Measurements from ENCODE around the gene TCF3. TPM values are rescaled to one million over a fixed set of nuclear protein-coding genes. Genes with fewer than 3 reads are reported as not detected.

The TCF3 gene
- total RNA-seq, 1 donor from 2014 or later = 43.2 TPM

GRCh38 chr19:1574354-1575136 is 77.9 kb downstream of the TCF3 start:
- no peak for ATAC-seq
- no peak for DNase-seq
- TF ChIP-seq, protein P1, sequence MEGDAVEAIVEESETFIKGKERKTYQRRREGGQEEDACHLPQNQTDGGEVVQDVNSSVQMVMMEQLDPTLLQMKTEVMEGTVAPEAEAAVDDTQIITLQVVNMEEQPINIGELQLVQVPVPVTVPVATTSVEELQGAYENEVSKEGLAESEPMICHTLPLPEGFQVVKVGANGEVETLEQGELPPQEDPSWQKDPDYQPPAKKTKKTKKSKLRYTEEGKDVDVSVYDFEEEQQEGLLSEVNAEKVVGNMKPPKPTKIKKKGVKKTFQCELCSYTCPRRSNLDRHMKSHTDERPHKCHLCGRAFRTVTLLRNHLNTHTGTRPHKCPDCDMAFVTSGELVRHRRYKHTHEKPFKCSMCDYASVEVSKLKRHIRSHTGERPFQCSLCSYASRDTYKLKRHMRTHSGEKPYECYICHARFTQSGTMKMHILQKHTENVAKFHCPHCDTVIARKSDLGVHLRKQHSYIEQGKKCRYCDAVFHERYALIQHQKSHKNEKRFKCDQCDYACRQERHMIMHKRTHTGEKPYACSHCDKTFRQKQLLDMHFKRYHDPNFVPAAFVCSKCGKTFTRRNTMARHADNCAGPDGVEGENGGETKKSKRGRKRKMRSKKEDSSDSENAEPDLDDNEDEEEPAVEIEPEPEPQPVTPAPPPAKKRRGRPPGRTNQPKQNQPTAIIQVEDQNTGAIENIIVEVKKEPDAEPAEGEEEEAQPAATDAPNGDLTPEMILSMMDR (IDR thresholded peaks at IDR 0.05) = no peak
- no peak overlapping the region for H3K4me3 ChIP-seq
- no peaks in the 10 kb centered on the region for H3K4me1 ChIP-seq
- peaks cover 23% of the 10 kb centered on the region for H3K36me3 ChIP-seq
- no peaks in the 10 kb centered on the region for H3K27me3 ChIP-seq
- H3K9me3 ChIP-seq = no peaks in the 10 kb centered on the region
- H3K27ac ChIP-seq = no peak overlapping the region
- intact Hi-C loops (cut with DNase I) = no loop called here

- H3K4me1 ChIP-seq = peaks cover 4% of the 10 kb centered on the region
- H3K4me3 ChIP-seq = no peak overlapping the region
- intact Hi-C loops (cut with DNase I) = no loop called here
- TF ChIP-seq, protein P1 (IDR thresholded peaks at IDR 0.05) = no peak
- H3K27me3 ChIP-seq = no peaks in the 10 kb centered on the region
- H3K27ac ChIP-seq = no peak overlapping the region
- peaks cover 11% of the 10 kb centered on the region for H3K36me3 ChIP-seq
- H3K9me3 ChIP-seq = no peaks in the 10 kb centered on the region
- ATAC-seq (no peak), DNase-seq (no peak)
Measured at GRCh38 chr19:1572795-1573194, 79.6 kb downstream of the TCF3 start.

- Histone ChIP-seq H3K36me3 (no peaks in the 10 kb centered on the region), H3K4me3 (no peak overlapping the region), H3K27me3 (no peaks in the 10 kb centered on the region), H3K27ac (no peak overlapping the region), H3K4me1 (peaks cover 4% of the 10 kb centered on the region), H3K9me3 (no peaks in the 10 kb centered on the region)
- ATAC-seq = no peak
- intact Hi-C loops (cut with DNase I) = no loop called here
- DNase-seq = no peak
- TF ChIP-seq, protein P1 (IDR thresholded peaks at IDR 0.05) = no peak
Measured at GRCh38 chr19:1571358-1571757, 81.1 kb downstream of the TCF3 start.

DNA sequence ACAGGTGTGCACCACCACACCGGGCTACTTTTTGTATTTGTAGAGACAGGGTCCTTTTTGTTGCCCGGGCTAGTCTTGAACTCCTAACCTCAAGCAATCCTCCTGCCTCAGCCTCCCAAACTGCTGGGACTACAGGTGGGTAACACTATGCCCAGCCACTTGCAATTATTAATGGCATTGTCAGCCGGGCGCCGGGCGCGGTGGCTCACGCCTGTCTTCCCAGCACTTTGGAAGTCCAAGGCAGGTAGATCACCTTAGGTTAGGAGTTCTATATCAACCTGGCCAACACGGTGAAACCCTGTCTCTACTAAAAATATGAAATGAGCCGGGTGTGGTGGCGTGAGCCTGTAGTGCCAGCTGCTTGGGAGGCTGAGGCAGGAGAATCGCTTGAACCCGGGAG is 81.6 kb downstream of the TCF3 start:
- Histone ChIP-seq H3K4me3 (no peak overlapping the region), H3K4me1 (peaks cover 4% of the 10 kb centered on the region), H3K9me3 (no peaks in the 10 kb centered on the region), H3K27me3 (no peaks in the 10 kb centered on the region), H3K36me3 (no peaks in the 10 kb centered on the region), H3K27ac (no peak overlapping the region)
- ATAC-seq (no peak), DNase-seq (no peak)
- intact Hi-C loops (cut with DNase I) = no loop called here
- TF ChIP-seq, protein P1 (IDR thresholded peaks at IDR 0.05) = no peak

- no peak for DNase-seq
- H3K27ac ChIP-seq = no peak overlapping the region
- TF ChIP-seq, protein P1 (IDR thresholded peaks at IDR 0.05) = no peak
- no peaks in the 10 kb centered on the region for H3K36me3 ChIP-seq
- H3K27me3 ChIP-seq = no peaks in the 10 kb centered on the region
- H3K4me3 ChIP-seq = no peak overlapping the region
- H3K9me3 ChIP-seq = no peaks in the 10 kb centered on the region
- peaks cover 4% of the 10 kb centered on the region for H3K4me1 ChIP-seq
- intact Hi-C loops (cut with DNase I) = no loop called here
- ATAC-seq = no peak
Measured at GRCh38 chr19:1569997-1570396, 82.4 kb downstream of the TCF3 start.
